Muscle of leg (tissue), 11 donors: ENCODE measurements around the gene AGAP1. TPM values are rescaled to one million over a fixed set of nuclear protein-coding genes. Genes with fewer than 3 reads are reported as not detected.

ENCODE experiments used
- DNase-seq: peaks from one replicate; pipeline ENCODE4 v3.0.0; 2013
- H3K27ac ChIP-seq: one replicate; pipeline ENCODE4 v1.5.1; 2013; ENCODE audit warnings: mild to moderate bottlenecking, low read length, control low read depth
- H3K27me3 ChIP-seq: one replicate; pipeline ENCODE4 v1.6.1; 2013; ENCODE audit warnings: low read length; ENCODE audit not compliant: control insufficient read depth, insufficient read depth
- H3K36me3 ChIP-seq: one replicate; pipeline ENCODE4 v1.6.1; 2013; ENCODE audit warnings: low read length; ENCODE audit not compliant: control insufficient read depth, insufficient read depth
- H3K4me1 ChIP-seq: one replicate; pipeline ENCODE4 v1.6.1; 2013; ENCODE audit warnings: low read length; ENCODE audit not compliant: control insufficient read depth, insufficient read depth
- H3K4me3 ChIP-seq: one replicate; pipeline ENCODE4 v1.5.1; 2013; ENCODE audit warnings: low read length, control low read depth
- H3K9me3 ChIP-seq: replicated peaks from 2 replicates; pipeline ENCODE4 v1.6.1; 2013; ENCODE audit warnings: low read depth, low read length; ENCODE audit not compliant: control insufficient read depth
- WGBS: methylation state at CpG from one replicate; pipeline ENCODE4 v1.1.5; 2013; ENCODE audit warnings: missing lambda C conversion rate; ENCODE audit not compliant: insufficient coverage; 5-methylcytosine and 5-hydroxymethylcytosine counted together
- polyA plus RNA-seq, 8 donors: library from polyadenylated mRNA; unstranded; fragments of 120-200 nt; gene quantifications; one replicate each; pipeline versions ENCODE4 v1.2.1 to v1.2.3, GENCODE V29; 2013; ENCODE audit warnings: inconsistent platforms in 1 of 8, low replicate concordance in 1 of 8; ENCODE audit not compliant: insufficient read length in 8 of 8, insufficient read depth in 1 of 8
- total RNA-seq: library from RNA; stranded (reverse); fragments of 120-200 nt; gene quantifications from one replicate; pipeline ENCODE4 v1.2.4, GENCODE V29; 2013

AGAP1 gene
- total and polyA plus RNA-seq, 9 donors = 19.1 to 32.0 (median 26.8) TPM

GRCh38 chr2:235734688-235735231, 240.9 kb downstream of the AGAP1 start:
- DNase-seq = no peak

GRCh38 chr2:235737396-235737795, 243.6 kb downstream of the AGAP1 start:
- DNase-seq = no peak
- 86% methylated on average over 10 of the region's 10 CpGs for WGBS
- Histone ChIP-seq H3K27ac (no peak overlapping the region), H3K36me3 (peaks cover 16% of the 10 kb centered on the region), H3K27me3 (no peaks in the 10 kb centered on the region), H3K4me3 (no peak overlapping the region), H3K9me3 (no peaks in the 10 kb centered on the region), H3K4me1 (peaks cover 3% of the 10 kb centered on the region)

More at GRCh38 chr2:235734688-235735231, 240.9 kb downstream of the AGAP1 start:
- Histone ChIP-seq H3K4me1 (peaks cover 3% of the 10 kb centered on the region), H3K36me3 (peaks cover 13% of the 10 kb centered on the region), H3K4me3 (no peak overlapping the region), H3K9me3 (no peaks in the 10 kb centered on the region), H3K27me3 (no peaks in the 10 kb centered on the region), H3K27ac (no peak overlapping the region)
- 71% methylated on average over 19 of the region's 21 CpGs for WGBS

GRCh38 chr2:235737840-235738239, 244.0 kb downstream of the AGAP1 start:
- no peaks in the 10 kb centered on the region for H3K27me3 ChIP-seq
- 92% methylated on average over 9 of the region's 10 CpGs for WGBS
- peaks cover 3% of the 10 kb centered on the region for H3K4me1 ChIP-seq
- DNase-seq = no peak
- no peaks in the 10 kb centered on the region for H3K9me3 ChIP-seq
- H3K4me3 ChIP-seq = no peak overlapping the region
- peaks cover 19% of the 10 kb centered on the region for H3K36me3 ChIP-seq
- no peak overlapping the region for H3K27ac ChIP-seq

GRCh38 chr2:235739704-235740415, 246.0 kb downstream of the AGAP1 start:
- H3K36me3 ChIP-seq = peaks cover 30% of the 10 kb centered on the region
- no peak overlapping the region for H3K27ac ChIP-seq
- no peak overlapping the region for H3K4me3 ChIP-seq
- H3K27me3 ChIP-seq = no peaks in the 10 kb centered on the region
- no peak for DNase-seq
- peaks cover 3% of the 10 kb centered on the region for H3K4me1 ChIP-seq
- WGBS = 92% methylated on average over 17 of the region's 29 CpGs
- no peaks in the 10 kb centered on the region for H3K9me3 ChIP-seq

GRCh38 chr2:235740821-235741220, 247.0 kb downstream of the AGAP1 start:
- Histone ChIP-seq H3K27ac (no peak overlapping the region), H3K4me1 (no peaks in the 10 kb centered on the region), H3K36me3 (peaks cover 32% of the 10 kb centered on the region), H3K9me3 (no peaks in the 10 kb centered on the region), H3K4me3 (no peak overlapping the region), H3K27me3 (no peaks in the 10 kb centered on the region)
- 50% methylated on average over 1 of the region's 9 CpGs for WGBS
- no peak for DNase-seq

- no peak for DNase-seq
- no peak overlapping the region for H3K4me3 ChIP-seq
- H3K4me1 ChIP-seq = peaks cover 22% of the 10 kb centered on the region
- H3K27me3 ChIP-seq = no peaks in the 10 kb centered on the region
- H3K9me3 ChIP-seq = no peaks in the 10 kb centered on the region
- H3K27ac ChIP-seq = no peak overlapping the region
- 95% methylated on average over 10 of the region's 12 CpGs for WGBS
- H3K36me3 ChIP-seq = peaks cover 33% of the 10 kb centered on the region
These were observed 250.3 kb downstream of the AGAP1 start for GRCh38 chr2:235744161-235744560.

- no peaks in the 10 kb centered on the region for H3K27me3 ChIP-seq
- H3K4me3 ChIP-seq = no peak overlapping the region
- no peaks in the 10 kb centered on the region for H3K9me3 ChIP-seq
- peaks cover 32% of the 10 kb centered on the region for H3K4me1 ChIP-seq
- DNase-seq = no peak
- H3K27ac ChIP-seq = no peak overlapping the region
- peaks cover 38% of the 10 kb centered on the region for H3K36me3 ChIP-seq
- no CpG with 5 or more reads among the region's 6 CpGs for WGBS
These were observed 251.8 kb downstream of the AGAP1 start for GRCh38 chr2:235745597-235745996.

GRCh38 chr2:235746257-235746934, 252.6 kb downstream of the AGAP1 start:
- H3K27ac ChIP-seq = no peak overlapping the region
- H3K36me3 ChIP-seq = peaks cover 41% of the 10 kb centered on the region
- H3K27me3 ChIP-seq = no peaks in the 10 kb centered on the region
- DNase-seq = peak; percentile 94
- 70% methylated on average over 8 of the region's 12 CpGs for WGBS
- no peak overlapping the region for H3K4me3 ChIP-seq
- no peaks in the 10 kb centered on the region for H3K9me3 ChIP-seq
- peaks cover 32% of the 10 kb centered on the region for H3K4me1 ChIP-seq

- Histone ChIP-seq H3K4me1 (peaks cover 32% of the 10 kb centered on the region), H3K9me3 (no peaks in the 10 kb centered on the region), H3K36me3 (peaks cover 44% of the 10 kb centered on the region), H3K4me3 (no peak overlapping the region), H3K27ac (no peak overlapping the region), H3K27me3 (no peaks in the 10 kb centered on the region)
- no peak for DNase-seq
- WGBS = 74% methylated on average over 17 of the region's 23 CpGs
These were observed 253.3 kb downstream of the AGAP1 start for GRCh38 chr2:235747001-235747785.

GRCh38 chr2:235747786-235748091, 253.9 kb downstream of the AGAP1 start:
- WGBS = 67% methylated on average over 6 of the region's 6 CpGs
- H3K4me1 ChIP-seq = peaks cover 32% of the 10 kb centered on the region
- H3K27ac ChIP-seq = no peak overlapping the region
- H3K27me3 ChIP-seq = no peaks in the 10 kb centered on the region
- no peaks in the 10 kb centered on the region for H3K9me3 ChIP-seq
- peaks cover 44% of the 10 kb centered on the region for H3K36me3 ChIP-seq
- peak; percentile 59 for DNase-seq
- no peak overlapping the region for H3K4me3 ChIP-seq
